Measurements from ENCODE around the gene LRP4.

GRCh38 chr11:46916286-46917108, 1.9 kb downstream of the LRP4 start:
- no peak for TF ChIP-seq POLR2A (IDR thresholded peaks at IDR 0.05; ENCODE audit: low read depth, low read length)
- TF ChIP-seq POLR2AphosphoS5 (IDR thresholded peaks at IDR 0.05; ENCODE audit: insufficient read depth, low read depth, low read length) = no peak
